Mesenchymal stem cell (in vitro differentiated cells and primary cell): ENCODE results near the gene CCER1.

ENCODE experiments used
- DNase-seq: peaks from one replicate; pipeline ENCODE4 v3.0.0-alpha.2; 2013
- H2AFZ ChIP-seq: one replicate; pipeline ENCODE4 v1.6.1; 2013; ENCODE audit warnings: low read depth, mild to moderate bottlenecking, control low read depth, inconsistent platforms, low read length, moderate library complexity
- H2AK5ac ChIP-seq: 2 replicates; pipeline ENCODE4 v1.6.1; 2013; ENCODE audit warnings: low read length, moderate library complexity, mild to moderate bottlenecking, inconsistent platforms; ENCODE audit not compliant: severe bottlenecking
- H2BK120ac ChIP-seq: one replicate; pipeline ENCODE4 v1.6.1; 2013; ENCODE audit warnings: low read depth, mild to moderate bottlenecking, inconsistent platforms, low read length, moderate library complexity
- H2BK12ac ChIP-seq, 2 experiments: one replicate each; pipeline ENCODE4 v1.6.1; 2013; ENCODE audit warnings: inconsistent platforms in 2 of 2, low read length in 2 of 2, mild to moderate bottlenecking in 2 of 2, moderate library complexity in 2 of 2, control low read depth in 1 of 2
- H2BK15ac ChIP-seq: one replicate; pipeline ENCODE4 v1.6.1; 2013; ENCODE audit warnings: mild to moderate bottlenecking, low read depth, inconsistent platforms; ENCODE audit not compliant: poor library complexity, severe bottlenecking
- H2BK5ac ChIP-seq: 2 replicates; pipeline ENCODE4 v1.6.1; 2013; ENCODE audit warnings: low read depth, mild to moderate bottlenecking, low read length, control low read depth, inconsistent platforms; ENCODE audit not compliant: poor library complexity, severe bottlenecking
- H3K14ac ChIP-seq, 2 experiments: one replicate each; pipeline ENCODE4 v1.6.1; 2013; ENCODE audit warnings: inconsistent platforms in 2 of 2, low read length in 2 of 2, control low read depth in 1 of 2, mild to moderate bottlenecking in 1 of 2, moderate library complexity in 1 of 2
- H3K18ac ChIP-seq, 2 experiments: one replicate each; pipeline ENCODE4 v1.6.1; 2013; ENCODE audit warnings: inconsistent platforms in 2 of 2, low read length in 2 of 2, control low read depth in 1 of 2, low read depth in 1 of 2, mild to moderate bottlenecking in 1 of 2
- H3K23ac ChIP-seq, 2 experiments: one replicate each; pipeline ENCODE4 v1.6.1; 2013; ENCODE audit warnings: inconsistent platforms in 2 of 2, low read length in 2 of 2, mild to moderate bottlenecking in 2 of 2, moderate library complexity in 2 of 2, control low read depth in 1 of 2
- H3K27ac ChIP-seq: 2 replicates; pipeline ENCODE4 v1.5.1; 2013; ENCODE audit warnings: mild to moderate bottlenecking, moderate library complexity, low read length, control low read depth, inconsistent platforms; ENCODE audit not compliant: poor library complexity, severe bottlenecking
- H3K27me3 ChIP-seq, 2 experiments: 2 replicates each; pipeline versions ENCODE4 v1.6.1 to v1.7.0; 2013; ENCODE audit warnings: low read length in 2 of 2, mild to moderate bottlenecking in 2 of 2, moderate library complexity in 2 of 2, control low read depth in 1 of 2, inconsistent platforms in 1 of 2; ENCODE audit not compliant: control insufficient read depth in 1 of 2, insufficient read depth in 1 of 2
- H3K36me3 ChIP-seq, 2 experiments: 2 replicates each; pipeline versions ENCODE4 v1.6.1 to v1.7.0; 2013; ENCODE audit warnings: low read length in 2 of 2, control low read depth in 1 of 2, inconsistent platforms in 1 of 2, low read depth in 1 of 2, mild to moderate bottlenecking in 1 of 2; ENCODE audit not compliant: insufficient read depth in 2 of 2, control insufficient read depth in 1 of 2
- H3K4ac ChIP-seq, 2 experiments: one replicate each; pipeline ENCODE4 v1.6.1; 2013; ENCODE audit warnings: inconsistent platforms in 2 of 2, low read length in 2 of 2, mild to moderate bottlenecking in 2 of 2, moderate library complexity in 2 of 2, control low read depth in 1 of 2, low read depth in 1 of 2
- H3K4me1 ChIP-seq: 2 replicates; pipeline ENCODE4 v1.6.1; 2013; ENCODE audit warnings: low read depth, low read length, control low read depth; ENCODE audit not compliant: control insufficient read depth, insufficient read depth
- H3K4me2 ChIP-seq: 2 replicates; pipeline ENCODE4 v1.6.1; 2013; ENCODE audit warnings: low read length, mild to moderate bottlenecking, inconsistent platforms; ENCODE audit not compliant: poor library complexity, severe bottlenecking
- H3K4me3 ChIP-seq, 2 experiments: 2 replicates each; pipeline versions ENCODE4 v1.5.1 to v1.7.0; 2013; ENCODE audit warnings: low read length in 2 of 2, mild to moderate bottlenecking in 2 of 2, control low read depth in 1 of 2, low read depth in 1 of 2; ENCODE audit not compliant: insufficient read depth in 1 of 2
- H3K79me1 ChIP-seq: replicated peaks from 2 replicates; pipeline ENCODE4 v1.6.1; 2013; ENCODE audit warnings: mild to moderate bottlenecking, control low read depth, low read length, inconsistent platforms; ENCODE audit not compliant: poor library complexity, severe bottlenecking
- H3K9ac ChIP-seq: 2 replicates; pipeline ENCODE4 v1.7.0; 2013; ENCODE audit warnings: mild to moderate bottlenecking, low read length, moderate library complexity
- H3K9me3 ChIP-seq: 2 replicates; pipeline ENCODE4 v1.7.0; 2013; ENCODE audit warnings: mild to moderate bottlenecking, low read length; ENCODE audit not compliant: control insufficient read depth
- H4K8ac ChIP-seq: one replicate; pipeline ENCODE4 v1.6.1; 2013; ENCODE audit warnings: inconsistent platforms, mild to moderate bottlenecking, low read length, moderate library complexity
- H4K91ac ChIP-seq: one replicate; pipeline ENCODE4 v1.6.1; 2013; ENCODE audit warnings: mild to moderate bottlenecking, low read length, inconsistent platforms
- WGBS: methylation state at CpG from one replicate; pipeline ENCODE4 v1.1.7; 2013; ENCODE audit warnings: mixed read lengths; 5-methylcytosine and 5-hydroxymethylcytosine counted together

The CCER1 gene

GRCh38 chr12:90965204-90965603 lies 10.2 kb upstream of the CCER1 start:
- H2AFZ ChIP-seq = no peak overlapping the region
- no peaks in the 10 kb centered on the region for H3K4me1 ChIP-seq
- no peaks in the 10 kb centered on the region for H3K79me1 ChIP-seq
- H3K9ac ChIP-seq = no peak overlapping the region
- no peak overlapping the region for H3K4me2 ChIP-seq
- H2BK15ac ChIP-seq = no peak overlapping the region
- no peak overlapping the region for H2BK12ac ChIP-seq
- WGBS = no CpG with 5 or more reads among the region's 2 CpGs
- no peaks in the 10 kb centered on the region for H3K36me3 ChIP-seq
- H2BK120ac ChIP-seq = no peak overlapping the region
- H3K9me3 ChIP-seq = no peaks in the 10 kb centered on the region
- H3K27ac ChIP-seq = no peak overlapping the region
- no peak overlapping the region for H3K14ac ChIP-seq
- H3K27me3 ChIP-seq = no peaks in the 10 kb centered on the region
- H4K91ac ChIP-seq = no peak overlapping the region
- no peak for DNase-seq
- no peak overlapping the region for H3K4ac ChIP-seq
- no peak overlapping the region for H3K23ac ChIP-seq
- no peak overlapping the region for H3K4me3 ChIP-seq
- H3K18ac ChIP-seq = no peak overlapping the region
- no peak overlapping the region for H2AK5ac ChIP-seq
- H2BK5ac ChIP-seq = no peak overlapping the region
- no peak overlapping the region for H4K8ac ChIP-seq

- H2BK12ac ChIP-seq = no peak overlapping the region
- no peak overlapping the region for H3K18ac ChIP-seq
- no peak overlapping the region for H3K4me2 ChIP-seq
- H3K9me3 ChIP-seq = no peaks in the 10 kb centered on the region
- H3K4me1 ChIP-seq = no peaks in the 10 kb centered on the region
- no peak overlapping the region for H2BK5ac ChIP-seq
- no peaks in the 10 kb centered on the region for H3K27me3 ChIP-seq
- no peak overlapping the region for H4K8ac ChIP-seq
- no peak overlapping the region for H3K4ac ChIP-seq
- H2BK120ac ChIP-seq = no peak overlapping the region
- H3K9ac ChIP-seq = no peak overlapping the region
- no peak overlapping the region for H3K4me3 ChIP-seq
- no peak overlapping the region for H2AK5ac ChIP-seq
- no peak overlapping the region for H4K91ac ChIP-seq
- H2AFZ ChIP-seq = no peak overlapping the region
- H3K23ac ChIP-seq = no peak overlapping the region
- H3K79me1 ChIP-seq = no peaks in the 10 kb centered on the region
- no peak for DNase-seq
- no CpG with 5 or more reads among the region's 2 CpGs for WGBS
- no peak overlapping the region for H2BK15ac ChIP-seq
- no peak overlapping the region for H3K14ac ChIP-seq
- H3K27ac ChIP-seq = no peak overlapping the region
- no peaks in the 10 kb centered on the region for H3K36me3 ChIP-seq
Measured at GRCh38 chr12:90964616-90965015, 9.6 kb upstream of the CCER1 start.

DNA sequence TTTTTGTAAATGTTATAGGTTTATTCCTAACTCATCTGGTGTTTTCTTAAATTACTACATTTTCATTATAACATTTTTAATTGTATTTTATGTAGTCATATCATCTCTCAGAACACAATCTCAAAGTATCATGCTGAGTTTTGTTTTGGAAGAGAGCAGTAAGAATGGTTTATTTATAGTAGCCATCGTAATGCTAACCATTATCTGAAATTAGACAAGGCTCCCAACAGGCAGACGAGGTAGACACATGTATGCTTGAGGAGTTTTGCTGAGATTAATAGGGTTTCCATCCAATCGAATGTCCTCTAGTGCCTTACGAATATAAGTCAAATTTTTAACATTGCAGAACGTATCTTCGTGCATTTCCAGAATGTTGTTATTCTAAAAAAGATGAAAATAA lies 9.0 kb upstream of the CCER1 start:
- Histone ChIP-seq H3K14ac (no peak overlapping the region), H3K9ac (no peak overlapping the region), H2BK5ac (no peak overlapping the region), H3K18ac (no peak overlapping the region), H2BK120ac (no peak overlapping the region), H3K27me3 (no peaks in the 10 kb centered on the region), H3K27ac (no peak overlapping the region), H3K4me2 (no peak overlapping the region), H3K36me3 (no peaks in the 10 kb centered on the region), H3K4ac (no peak overlapping the region), H2BK15ac (no peak overlapping the region), H3K9me3 (no peaks in the 10 kb centered on the region), H2BK12ac (no peak overlapping the region), H2AFZ (no peak overlapping the region), H3K4me1 (no peaks in the 10 kb centered on the region), H4K91ac (no peak overlapping the region), H2AK5ac (no peak overlapping the region), H4K8ac (no peak overlapping the region), H3K23ac (no peak overlapping the region), H3K79me1 (no peaks in the 10 kb centered on the region), H3K4me3 (no peak overlapping the region)
- 84% methylated on average over 4 of the region's 6 CpGs for WGBS
- no peak for DNase-seq

- Histone ChIP-seq H3K9me3 (no peaks in the 10 kb centered on the region), H3K18ac (no peak overlapping the region), H2AFZ (no peak overlapping the region), H3K4me3 (no peak overlapping the region), H3K79me1 (no peaks in the 10 kb centered on the region), H3K27ac (no peak overlapping the region), H3K14ac (no peak overlapping the region), H4K91ac (no peak overlapping the region), H3K4me2 (no peak overlapping the region), H3K9ac (no peak overlapping the region), H3K4ac (no peak overlapping the region), H3K4me1 (no peaks in the 10 kb centered on the region), H3K23ac (no peak overlapping the region), H3K36me3 (no peaks in the 10 kb centered on the region), H2BK15ac (no peak overlapping the region), H2BK12ac (no peak overlapping the region), H2BK120ac (no peak overlapping the region), H3K27me3 (no peaks in the 10 kb centered on the region), H4K8ac (no peak overlapping the region), H2BK5ac (no peak overlapping the region), H2AK5ac (no peak overlapping the region)
- DNase-seq = no peak
- 92% methylated on average over 1 of the region's 4 CpGs for WGBS
Measured at GRCh38 chr12:90961154-90961553, 6.2 kb upstream of the CCER1 start.
